ENCODE data around the gene STIMATE. TPM values are rescaled to one million over a fixed set of nuclear protein-coding genes. Genes with fewer than 3 reads are reported as not detected.
A peak's percentile ranks its signal among the peaks of the same experiment; 100 is the strongest.

STIMATE gene
- total and polyA plus RNA-seq, 2 of the 4 experiments (the other 2 are of a cell fraction) = 10.6 to 17.8 TPM

DNA sequence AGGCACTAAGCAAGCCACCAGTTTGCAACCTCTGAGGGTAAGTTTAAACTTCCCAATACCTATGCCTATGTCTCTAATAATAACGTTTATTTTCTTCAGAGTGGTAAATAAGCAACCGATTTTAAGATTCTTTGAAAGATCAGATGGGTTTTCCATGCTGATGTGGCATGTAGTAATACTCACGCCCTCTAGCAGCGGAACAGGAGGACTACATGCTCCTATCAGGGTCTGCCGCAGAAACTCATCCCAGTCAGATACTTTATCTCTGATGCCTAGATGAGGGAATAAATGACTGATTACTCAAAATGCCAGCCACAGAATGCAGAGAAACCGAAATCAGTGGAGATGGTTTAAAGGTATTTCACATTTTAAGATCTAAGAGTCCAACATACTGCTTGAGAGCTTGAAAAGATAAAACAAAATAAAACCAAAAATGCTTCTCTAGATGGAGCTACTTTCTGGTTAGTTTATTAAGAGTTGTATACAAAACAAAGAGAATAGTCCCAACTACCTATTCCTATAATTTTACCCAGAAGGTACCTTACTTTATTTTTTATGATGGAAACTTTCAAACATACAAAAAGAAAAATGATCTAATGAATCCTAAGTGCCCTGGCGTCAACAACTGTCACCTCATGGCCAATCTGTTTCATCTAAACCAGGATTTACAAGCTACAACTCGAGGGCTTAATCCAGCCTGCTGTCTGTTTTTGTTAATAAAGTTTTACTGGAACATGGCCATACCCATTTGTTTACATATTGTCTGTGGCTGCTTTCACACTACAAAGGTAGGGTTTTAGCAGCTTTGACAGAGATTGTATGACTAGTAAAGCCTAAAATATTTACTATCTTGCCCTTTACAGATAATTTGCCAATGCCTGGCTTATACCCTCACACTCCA lies 37.5 kb upstream of the STIMATE start:
- no TSS peak for BruUV-seq (replicated peaks)
- Histone ChIP-seq H2BK120ac (ENCODE audit: low read depth, low read length) (no peak overlapping the region), H3K4ac (ENCODE audit: low read depth, low read length) (no peak overlapping the region), H2BK15ac (ENCODE audit: low read depth, low read length) (no peak overlapping the region), H2AFZ (replicated peaks; ENCODE audit: low read length, poor library complexity) (no peak overlapping the region), H3K27me3 (ENCODE audit: control insufficient read depth, insufficient read depth, low read length) (no peaks in the 10 kb centered on the region), H3K23ac (ENCODE audit: low read depth, low read length) (no peak overlapping the region), H3K56ac (ENCODE audit: extremely low read depth, insufficient read depth, low read length) (no peak overlapping the region), H2AK9ac (replicated peaks; ENCODE audit: low read depth, low read length, poor library complexity) (no peak overlapping the region), H3K4me1 (ENCODE audit: control insufficient read depth, insufficient read depth, low read length) (no peaks in the 10 kb centered on the region), H2BK20ac (ENCODE audit: low read depth, low read length) (no peak overlapping the region), H4K20me1 (ENCODE audit: insufficient read depth, low read length) (no peaks in the 10 kb centered on the region), H4K8ac (ENCODE audit: low read depth in 2 of 2, low read length in 2 of 2) (no peak overlapping the region), H4K91ac (ENCODE audit: insufficient read depth, low read depth, low read length) (no peak overlapping the region), H3K79me1 (ENCODE audit: low read depth in 1 of 2, low read length in 2 of 2) (no peaks in the 10 kb centered on the region), H3K14ac (replicated peaks; ENCODE audit: low read depth, low read length) (no peak overlapping the region), H3K4me2 (ENCODE audit: low read depth, low read length) (no peak overlapping the region), H2AK5ac (ENCODE audit: low read depth, low read length) (no peak overlapping the region), H2BK5ac (ENCODE audit: low read depth, low read length, poor library complexity, severe bottlenecking) (no peak overlapping the region), H3K27ac (ENCODE audit: insufficient read depth, low read length) (no peak overlapping the region), H3K18ac (ENCODE audit: low read depth, low read length) (no peak overlapping the region), H4K5ac (ENCODE audit: low read depth, low read length) (no peak overlapping the region), H3K4me3 (ENCODE audit: insufficient read depth, low read depth, low read length) (no peak overlapping the region), H3K36me3 (ENCODE audit: control insufficient read depth, insufficient read depth, low read length) (no peaks in the 10 kb centered on the region), H3K9ac (ENCODE audit: low read depth, low read length) (no peak overlapping the region), H3K9me1 (ENCODE audit: insufficient read depth, low read length) (no peaks in the 10 kb centered on the region), H3K9me3 (ENCODE audit: control insufficient read depth, insufficient read depth, low read length) (no peaks in the 10 kb centered on the region)
- DNase-seq (peak; percentile 64), ATAC-seq (ENCODE audit: low read depth) (peak; percentile 97)
- 0% methylated on average over 1 of the region's 8 CpGs; no CpG with 5 or more reads in 1 of the 2 experiments for WGBS, 2 experiments (ENCODE audit: extremely low coverage in 2 of 2, insufficient read length in 1 of 2)
- intact Hi-C loops (cut with micrococcal nuclease) = loop anchor here (1.0 to 2.0 kb wide), 3 partner anchors 84 to 192 kb away; partner anchors contain the start of gene NEK4
- in situ Hi-C loops (cut with MboI; ENCODE audit: low sequenced_read_pairs) = no loop called here
- dilution Hi-C loops (cut with HindIII; ENCODE audit: low sequenced_read_pairs, unreplicated experiment) = no loop called here
- ChIA-PET POLR2A (ENCODE audit: unreplicated experiment) (no interaction called here), CTCF (interaction anchor here (0.9 to 2.1 kb wide), 7 partner anchors 8 to 84 kb away, joined by 3 to 7 read pairs (median 5); no protein-coding TSS in a partner anchor)
- TF ChIP-seq BHLHE40 (IDR thresholded peaks at IDR 0.05; ENCODE audit: low read depth, low read length) (no peak), MXI1 (IDR thresholded peaks at IDR 0.05; ENCODE audit: borderline replicate concordance, low read depth, low read length) (no peak), CEBPB (IDR thresholded peaks at IDR 0.05; ENCODE audit: low read depth, low read length) (no peak), MAZ (IDR thresholded peaks at IDR 0.05; ENCODE audit: borderline replicate concordance, low read depth, low read length) (no peak), FOS (IDR thresholded peaks at IDR 0.05; ENCODE audit: low read depth, low read length) (no peak), RCOR1 (IDR thresholded peaks at IDR 0.05; ENCODE audit: insufficient replicate concordance, low read length) (no peak), CHD1 (IDR thresholded peaks at IDR 0.05; ENCODE audit: low read depth, low read length) (no peak), RAD21 (IDR thresholded peaks at IDR 0.05; ENCODE audit: low read length) (peak; percentile 66), MAFK (IDR thresholded peaks at IDR 0.05; ENCODE audit: low read depth, low read length) (no peak), RFX5 (IDR thresholded peaks at IDR 0.05; ENCODE audit: low read depth, low read length) (no peak), SMC3 (IDR thresholded peaks at IDR 0.05; ENCODE audit: low read depth, low read length) (peak; percentile 61)
- TF ChIP-seq, protein P1, sequence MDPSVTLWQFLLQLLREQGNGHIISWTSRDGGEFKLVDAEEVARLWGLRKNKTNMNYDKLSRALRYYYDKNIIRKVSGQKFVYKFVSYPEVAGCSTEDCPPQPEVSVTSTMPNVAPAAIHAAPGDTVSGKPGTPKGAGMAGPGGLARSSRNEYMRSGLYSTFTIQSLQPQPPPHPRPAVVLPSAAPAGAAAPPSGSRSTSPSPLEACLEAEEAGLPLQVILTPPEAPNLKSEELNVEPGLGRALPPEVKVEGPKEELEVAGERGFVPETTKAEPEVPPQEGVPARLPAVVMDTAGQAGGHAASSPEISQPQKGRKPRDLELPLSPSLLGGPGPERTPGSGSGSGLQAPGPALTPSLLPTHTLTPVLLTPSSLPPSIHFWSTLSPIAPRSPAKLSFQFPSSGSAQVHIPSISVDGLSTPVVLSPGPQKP (IDR thresholded peaks at IDR 0.05; ENCODE audit: borderline replicate concordance, low read depth, low read length) = no peak
- TF ChIP-seq, protein P2, sequence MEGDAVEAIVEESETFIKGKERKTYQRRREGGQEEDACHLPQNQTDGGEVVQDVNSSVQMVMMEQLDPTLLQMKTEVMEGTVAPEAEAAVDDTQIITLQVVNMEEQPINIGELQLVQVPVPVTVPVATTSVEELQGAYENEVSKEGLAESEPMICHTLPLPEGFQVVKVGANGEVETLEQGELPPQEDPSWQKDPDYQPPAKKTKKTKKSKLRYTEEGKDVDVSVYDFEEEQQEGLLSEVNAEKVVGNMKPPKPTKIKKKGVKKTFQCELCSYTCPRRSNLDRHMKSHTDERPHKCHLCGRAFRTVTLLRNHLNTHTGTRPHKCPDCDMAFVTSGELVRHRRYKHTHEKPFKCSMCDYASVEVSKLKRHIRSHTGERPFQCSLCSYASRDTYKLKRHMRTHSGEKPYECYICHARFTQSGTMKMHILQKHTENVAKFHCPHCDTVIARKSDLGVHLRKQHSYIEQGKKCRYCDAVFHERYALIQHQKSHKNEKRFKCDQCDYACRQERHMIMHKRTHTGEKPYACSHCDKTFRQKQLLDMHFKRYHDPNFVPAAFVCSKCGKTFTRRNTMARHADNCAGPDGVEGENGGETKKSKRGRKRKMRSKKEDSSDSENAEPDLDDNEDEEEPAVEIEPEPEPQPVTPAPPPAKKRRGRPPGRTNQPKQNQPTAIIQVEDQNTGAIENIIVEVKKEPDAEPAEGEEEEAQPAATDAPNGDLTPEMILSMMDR (conservative IDR thresholded peaks at IDR 0.05; ENCODE audit: low read depth, low read length) = peak; percentile 71
- TF ChIP-seq, protein P3, sequence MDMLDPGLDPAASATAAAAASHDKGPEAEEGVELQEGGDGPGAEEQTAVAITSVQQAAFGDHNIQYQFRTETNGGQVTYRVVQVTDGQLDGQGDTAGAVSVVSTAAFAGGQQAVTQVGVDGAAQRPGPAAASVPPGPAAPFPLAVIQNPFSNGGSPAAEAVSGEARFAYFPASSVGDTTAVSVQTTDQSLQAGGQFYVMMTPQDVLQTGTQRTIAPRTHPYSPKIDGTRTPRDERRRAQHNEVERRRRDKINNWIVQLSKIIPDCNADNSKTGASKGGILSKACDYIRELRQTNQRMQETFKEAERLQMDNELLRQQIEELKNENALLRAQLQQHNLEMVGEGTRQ (IDR thresholded peaks at IDR 0.05; ENCODE audit: low read depth, low read length) = no peak

All from IMR-90 (cell line).